Keratinocyte (primary cell): Measurements from ENCODE around the gene HLX.

Source experiments
- CTCF ChIP-seq, 3 experiments: IDR thresholded peaks in 1 of 3; conservative IDR thresholded peaks in 1 of 3; optimal IDR thresholded peaks in 1 of 3; 2 replicates in 2 of 3; 3 replicates in 1 of 3; pipeline versions ENCODE3 to v1.5.1; 2011; ENCODE audit warnings: low read length in 3 of 3, mild to moderate bottlenecking in 3 of 3, moderate library complexity in 2 of 3, control low read depth in 1 of 3, inconsistent platforms in 1 of 3; ENCODE audit not compliant: insufficient read depth in 2 of 3; ENCODE audit errors: extremely low read depth in 1 of 3
- EZH2 ChIP-seq: IDR thresholded peaks from one replicate; pipeline ENCODE4 v1.6.1; 2012; ENCODE audit warnings: inconsistent platforms, mild to moderate bottlenecking, low read length, moderate library complexity

GRCh38 chr1:220880726-220881506, 1.7 kb downstream of the HLX start:
- TF ChIP-seq CTCF (optimal IDR thresholded peaks at IDR 0.05 in 1 of 3, IDR thresholded peaks at IDR 0.05 in 1 of 3, conservative IDR thresholded peaks at IDR 0.05 in 1 of 3; ENCODE audit: extremely low read depth in 1 of 3, insufficient read depth in 2 of 3, low read length in 3 of 3) (no peak), EZH2 (peak; percentile 71)
